HCT116 (cell line): ENCODE data around the gene C1QL3. TPM values are rescaled to one million over a fixed set of nuclear protein-coding genes. Genes with fewer than 3 reads are reported as not detected.

Experiments
- ATAC-seq: fragments of 200-7000 bp; cut with Tn5 transposase; 2 replicates; pipeline ENCODE4 v1.9.1; 2020; ENCODE audit warnings: mild to moderate bottlenecking, moderate library complexity
- BruUV-seq: library from RNA; stranded (reverse); fragments of 400-500 nt; replicated peaks from 2 replicates; lab custom pipeline; 2021; lab: Mats Ljungman, UMichigan
- CTCF ChIA-PET: fragments of 300-600 bp; sonication (Branson Sonifier 250); formaldehyde crosslinking; loops from one replicate; lab custom pipeline; 2021; ENCODE audit warnings: antibody characterized with exemption; lab: Charles Lee
- POLR2A ChIA-PET: fragments of 300-600, 350-600 bp; sonication (Branson Sonifier 250); formaldehyde crosslinking; loops from one replicate; lab custom pipeline; 2021; ENCODE audit warnings: antibody characterized with exemption; lab: Charles Lee
- RAD21 ChIA-PET, 2 experiments: fragments of 300-600 bp; sonication (Branson Sonifier 250); formaldehyde crosslinking; loops; one replicate each; lab custom pipeline; 2023; ENCODE audit warnings: low total read pairs in 2 of 2; ENCODE audit not compliant: uncharacterized antibody in 2 of 2, unreplicated experiment in 2 of 2, low non-redundant PET in 1 of 2; lab: Charles Lee
- DNase-seq: peaks from one replicate; pipeline ENCODE4 v3.0.0-alpha.2; 2010; ENCODE audit warnings: low read depth, low spot score
- H2AFZ ChIP-seq: fragments of 200-600 bp; shearing (Covaris generic), sonication (generic); 2 replicates; pipeline ENCODE4 v1.6.1; 2017; ENCODE audit warnings: low read depth, mixed run types, mixed read lengths, antibody characterized with exemption, low read length; ENCODE audit not compliant: poor library complexity, severe bottlenecking
- H3K27ac ChIP-seq: 2 replicates; pipeline ENCODE4 v1.5.1; 2012; ENCODE audit warnings: low read depth, low read length
- H3K27me3 ChIP-seq: fragments of 200-600 bp; sonication (generic); 2 replicates; pipeline ENCODE4 v1.6.1; 2016; ENCODE audit warnings: mixed run types, low read length, mixed read lengths; ENCODE audit not compliant: insufficient read depth
- H3K36me3 ChIP-seq, 2 experiments: fragments of 200-500 bp in 1 of 2; fragments of 200-600 bp in 1 of 2; sonication (Bioruptor generic) in 1 of 2; sonication (generic) in 1 of 2; 2 replicates each; pipeline versions ENCODE4 v1.5.1 to v1.6.1; 2014 to 2016; ENCODE audit warnings: low read length in 2 of 2, inconsistent platforms in 1 of 2, mixed read lengths in 1 of 2, mixed run types in 1 of 2; ENCODE audit not compliant: insufficient read depth in 2 of 2, control insufficient read depth in 1 of 2
- H3K4me1 ChIP-seq, 2 experiments: fragments of 200-600 bp in 1 of 2; sonication (generic) in 1 of 2; 2 replicates each; pipeline versions ENCODE4 v1.5.1 to v1.6.1; 2012 to 2017; ENCODE audit warnings: low read length in 2 of 2, inconsistent platforms in 1 of 2, mild to moderate bottlenecking in 1 of 2, mixed read lengths in 1 of 2, mixed run types in 1 of 2, moderate library complexity in 1 of 2; ENCODE audit not compliant: insufficient read depth in 2 of 2, control insufficient read depth in 1 of 2
- H3K4me2 ChIP-seq: fragments of 200-600 bp; sonication (generic); 2 replicates; pipeline ENCODE4 v1.6.1; 2017; ENCODE audit warnings: mixed run types, low read length, mixed read lengths
- H3K4me3 ChIP-seq, 2 experiments: fragments of 200-600 bp in 1 of 2; sonication (generic) in 1 of 2; replicated peaks in 1 of 2; 2 replicates each; pipeline ENCODE4 v1.5.1; 2011 to 2016; ENCODE audit warnings: low read length in 2 of 2, control low read depth in 1 of 2, low read depth in 1 of 2, mild to moderate bottlenecking in 1 of 2, mixed read lengths in 1 of 2, mixed run types in 1 of 2
- H3K79me2 ChIP-seq: fragments of 200-600 bp; sonication (generic); 2 replicates; pipeline ENCODE4 v1.6.1; 2017; ENCODE audit warnings: mild to moderate bottlenecking, mixed run types, low read length, moderate library complexity, mixed read lengths; ENCODE audit not compliant: insufficient read depth
- H3K9ac ChIP-seq: fragments of 200-600 bp; sonication (generic); 2 replicates; pipeline ENCODE4 v1.6.1; 2016; ENCODE audit warnings: low read length, mixed read lengths
- H3K9me2 ChIP-seq: fragments of 200-600 bp; sonication (generic), shearing (Covaris generic); 2 replicates; pipeline ENCODE4 v1.6.1; 2017; ENCODE audit warnings: mixed run types, mild to moderate bottlenecking, moderate library complexity; ENCODE audit not compliant: insufficient read depth
- H3K9me3 ChIP-seq, 2 experiments: fragments of 200-500 bp in 1 of 2; fragments of 200-600 bp in 1 of 2; sonication (Bioruptor generic) in 1 of 2; sonication (generic) in 1 of 2; 2 replicates each; pipeline ENCODE4 v1.6.1; 2014 to 2017; ENCODE audit warnings: low read length in 2 of 2, mixed read lengths in 2 of 2, inconsistent platforms in 1 of 2, low read depth in 1 of 2, mild to moderate bottlenecking in 1 of 2, mixed run types in 1 of 2, moderate library complexity in 1 of 2; ENCODE audit not compliant: control insufficient read depth in 1 of 2, insufficient read depth in 1 of 2
- H4K20me1 ChIP-seq: fragments of 200-600 bp; sonication (generic), shearing (Covaris generic); 2 replicates; pipeline ENCODE4 v1.6.1; 2017; ENCODE audit warnings: mixed run types, mild to moderate bottlenecking, moderate library complexity; ENCODE audit not compliant: insufficient read depth
- CEBPB ChIP-seq: IDR thresholded peaks from 2 replicates; pipeline ENCODE4 v1.6.1; 2012; ENCODE audit warnings: low read depth
- EGR1 ChIP-seq: IDR thresholded peaks from 2 replicates; pipeline ENCODE4 v1.6.1; 2012; ENCODE audit warnings: low read depth
- ELF1 ChIP-seq: IDR thresholded peaks from 2 replicates; pipeline ENCODE4 v1.6.1; 2012; ENCODE audit warnings: low read depth, borderline replicate concordance
- EZH2phosphoT487 ChIP-seq: fragments of 200-600 bp; IDR thresholded peaks from 2 replicates; pipeline ENCODE4 v1.6.1; 2018; ENCODE audit warnings: antibody characterized with exemption, borderline replicate concordance
- FOSL1 ChIP-seq: IDR thresholded peaks from 2 replicates; pipeline ENCODE4 v1.6.1; 2012; ENCODE audit warnings: low read depth
- MAX ChIP-seq: IDR thresholded peaks from 2 replicates; pipeline ENCODE4 v1.6.1; 2012
- POLR2A ChIP-seq: IDR thresholded peaks from 2 replicates; pipeline ENCODE4 v1.7.0; 2011; ENCODE audit warnings: borderline replicate concordance; ENCODE audit not compliant: insufficient read depth, insufficient read length; ENCODE audit errors: extremely low read depth
- POLR2AphosphoS5 ChIP-seq: IDR thresholded peaks from 2 replicates; pipeline ENCODE4 v1.6.1; 2011; ENCODE audit warnings: mild to moderate bottlenecking, low read depth, low read length, moderate library complexity
- RAD21 ChIP-seq: IDR thresholded peaks from 2 replicates; pipeline ENCODE4 v1.6.1; 2012; ENCODE audit warnings: low read depth, mild to moderate bottlenecking
- REST ChIP-seq: IDR thresholded peaks from 2 replicates; pipeline ENCODE4 v1.6.1; 2012; ENCODE audit warnings: low read depth
- SIN3A ChIP-seq: IDR thresholded peaks from 2 replicates; pipeline ENCODE4 v1.6.1; 2012; ENCODE audit warnings: low read depth
- SRF ChIP-seq: IDR thresholded peaks from 2 replicates; pipeline ENCODE4 v1.6.1; 2012; ENCODE audit warnings: low read depth
- TCF7L2 ChIP-seq: IDR thresholded peaks from 2 replicates; pipeline ENCODE4 v1.7.0; 2011; ENCODE audit warnings: borderline replicate concordance, inconsistent platforms; ENCODE audit not compliant: insufficient read depth, insufficient read length; ENCODE audit errors: extremely low read depth
- YY1 ChIP-seq: IDR thresholded peaks from 2 replicates; pipeline ENCODE4 v1.6.1; 2011; ENCODE audit warnings: low read length, low read depth, moderate library complexity, mild to moderate bottlenecking; ENCODE audit not compliant: insufficient replicate concordance; ENCODE audit errors: extremely low read depth
- ZBTB33 ChIP-seq: IDR thresholded peaks from 2 replicates; pipeline ENCODE4 v1.6.1; 2011; ENCODE audit warnings: mild to moderate bottlenecking, low read length, moderate library complexity; ENCODE audit not compliant: insufficient replicate concordance; ENCODE audit errors: extremely low read depth
- ZFX ChIP-seq: fragments of 450-650 bp; IDR thresholded peaks from 2 replicates; pipeline ENCODE4 v1.6.1; 2017
- ZNF274 ChIP-seq: fragments of 200-500 bp; sonication (Bioruptor generic); IDR thresholded peaks from 2 replicates; pipeline ENCODE4 v1.6.1; 2014; ENCODE audit warnings: mild to moderate bottlenecking, low read depth, low read length, inconsistent platforms
- intact Hi-C: fragments of 100-400 bp; cut with micrococcal nuclease; formaldehyde crosslinking; loops from 2 replicates; pipeline ENCODE4 v1.10.0; 2022
- total RNA-seq: library from RNA; stranded (reverse); gene quantifications from one replicate; pipeline ENCODE4 v1.2.1, GENCODE V29; 2021; ENCODE audit not compliant: unreplicated experiment
- TF ChIP-seq, protein P1 (sequence below), 3 experiments: fragments of 200-600 bp in 1 of 3; sonication (generic) in 1 of 3; IDR thresholded peaks in 2 of 3; conservative IDR thresholded peaks in 1 of 3; 2 replicates each; pipeline ENCODE4 v1.5.1; 2012 to 2017; ENCODE audit warnings: low read depth in 2 of 3, low read length in 2 of 3, antibody characterized with exemption in 1 of 3, borderline replicate concordance in 1 of 3, control low read depth in 1 of 3, mild to moderate bottlenecking in 1 of 3, mixed read lengths in 1 of 3, mixed run types in 1 of 3, moderate library complexity in 1 of 3; ENCODE audit not compliant: insufficient read depth in 1 of 3

Gene C1QL3
- total RNA-seq, 1 experiment from 2014 or later: not detected

- ChIA-PET RAD21 (no interaction called here), CTCF (interaction anchor here (0.5 to 1.1 kb wide), 2 partner anchors 167 to 495 kb away, joined by 3 read pairs; no protein-coding TSS in a partner anchor), POLR2A (no interaction called here)
- TF ChIP-seq SRF (no peak), EZH2phosphoT487 (no peak), SIN3A (no peak), RAD21 (no peak), YY1 (no peak), TCF7L2 (no peak), FOSL1 (no peak), ZBTB33 (no peak), POLR2A (no peak), MAX (no peak), ZFX (no peak), ELF1 (no peak), EGR1 (no peak), POLR2AphosphoS5 (no peak), CEBPB (no peak), REST (no peak), ZNF274 (no peak)
- TF ChIP-seq, protein P1, sequence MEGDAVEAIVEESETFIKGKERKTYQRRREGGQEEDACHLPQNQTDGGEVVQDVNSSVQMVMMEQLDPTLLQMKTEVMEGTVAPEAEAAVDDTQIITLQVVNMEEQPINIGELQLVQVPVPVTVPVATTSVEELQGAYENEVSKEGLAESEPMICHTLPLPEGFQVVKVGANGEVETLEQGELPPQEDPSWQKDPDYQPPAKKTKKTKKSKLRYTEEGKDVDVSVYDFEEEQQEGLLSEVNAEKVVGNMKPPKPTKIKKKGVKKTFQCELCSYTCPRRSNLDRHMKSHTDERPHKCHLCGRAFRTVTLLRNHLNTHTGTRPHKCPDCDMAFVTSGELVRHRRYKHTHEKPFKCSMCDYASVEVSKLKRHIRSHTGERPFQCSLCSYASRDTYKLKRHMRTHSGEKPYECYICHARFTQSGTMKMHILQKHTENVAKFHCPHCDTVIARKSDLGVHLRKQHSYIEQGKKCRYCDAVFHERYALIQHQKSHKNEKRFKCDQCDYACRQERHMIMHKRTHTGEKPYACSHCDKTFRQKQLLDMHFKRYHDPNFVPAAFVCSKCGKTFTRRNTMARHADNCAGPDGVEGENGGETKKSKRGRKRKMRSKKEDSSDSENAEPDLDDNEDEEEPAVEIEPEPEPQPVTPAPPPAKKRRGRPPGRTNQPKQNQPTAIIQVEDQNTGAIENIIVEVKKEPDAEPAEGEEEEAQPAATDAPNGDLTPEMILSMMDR (IDR thresholded peaks at IDR 0.05 in 2 of 3, conservative IDR thresholded peaks at IDR 0.05 in 1 of 3; ENCODE audit: borderline replicate concordance in 1 of 3, insufficient read depth in 1 of 3, low read depth in 2 of 3, low read length in 2 of 3): no peak
- Histone ChIP-seq H3K27ac (no peak overlapping the region), H3K9me2 (no peaks in the 10 kb centered on the region), H3K36me3 (no peaks in the 10 kb centered on the region), H3K79me2 (no peaks in the 10 kb centered on the region), H3K4me2 (no peak overlapping the region), H4K20me1 (no peaks in the 10 kb centered on the region), H3K9me3 (no peaks in the 10 kb centered on the region), H3K27me3 (no peaks in the 10 kb centered on the region), H3K4me3 (no peak overlapping the region), H2AFZ (no peak overlapping the region), H3K4me1 (no peaks in the 10 kb centered on the region), H3K9ac (no peak overlapping the region)
- intact Hi-C loops: loop anchor here (2.0 kb wide), 2 partner anchors 229 to 641 kb away; no protein-coding TSS in a partner anchor
- no TSS peak for BruUV-seq
- no peak for DNase-seq
- ATAC-seq: no peak
These were observed 22.4 kb upstream of the C1QL3 start for GRCh38 chr10:16544099-16544498.
